Renal pelvis (tissue), 12 donors: ENCODE measurements around the gene ICAM4. TPM values are rescaled to one million over a fixed set of nuclear protein-coding genes. Genes with fewer than 3 reads are reported as not detected.
"Not testable (repeated sequence)": the region's sequence is repeated elsewhere in the genome, so short reads cannot be mapped to it uniquely, and the experiment has no call there.

Experiments used
- DNase-seq: peaks from one replicate; pipeline ENCODE4 v3.0.0-alpha.2; 2013
- long read RNA-seq, 16 experiments: transcript quantifications; one replicate each; lab custom pipeline, GENCODE V29; 2026
- polyA plus RNA-seq, 3 donors: library from polyadenylated mRNA; unstranded; fragments of 120-200 nt; gene quantifications; one replicate each; pipeline ENCODE4 v1.2.1, GENCODE V29; 2013; ENCODE audit not compliant: insufficient read length in 3 of 3

Gene ICAM4, protein sequence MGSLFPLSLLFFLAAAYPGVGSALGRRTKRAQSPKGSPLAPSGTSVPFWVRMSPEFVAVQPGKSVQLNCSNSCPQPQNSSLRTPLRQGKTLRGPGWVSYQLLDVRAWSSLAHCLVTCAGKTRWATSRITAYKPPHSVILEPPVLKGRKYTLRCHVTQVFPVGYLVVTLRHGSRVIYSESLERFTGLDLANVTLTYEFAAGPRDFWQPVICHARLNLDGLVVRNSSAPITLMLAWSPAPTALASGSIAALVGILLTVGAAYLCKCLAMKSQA
- polyA plus RNA-seq: under 1 TPM; 0.49 to 0.62 (median 0.53) TPM
- long read RNA-seq, donor 1: 0 reads
- long read RNA-seq, donor 2: 0 reads
- long read RNA-seq, donor 3: 0 reads
- long read RNA-seq, donor 4: 0 reads
- long read RNA-seq, donor 5: 0 reads
- long read RNA-seq, donor 6: 0 reads
- long read RNA-seq, donor 7: 0 reads
- long read RNA-seq, donor 8, partial matches to known transcripts: 0 of 1 reads
- long read RNA-seq, donor 8, other reads (novel, unspliced or antisense): 0 of 1 reads
- long read RNA-seq, donor 9: 0 reads
- long read RNA-seq, donor 10: 0 reads
- long read RNA-seq, donor 11: 0 reads
- long read RNA-seq, donor 12, partial matches to known transcripts: 0 of 1 reads
- long read RNA-seq, donor 12, other reads (novel, unspliced or antisense): 0 of 1 reads
- long read RNA-seq, donor 13: 0 reads
- long read RNA-seq, donor 14: 0 reads
- long read RNA-seq, donor 15: 0 reads
- long read RNA-seq, donor 16: 0 reads

DNA sequence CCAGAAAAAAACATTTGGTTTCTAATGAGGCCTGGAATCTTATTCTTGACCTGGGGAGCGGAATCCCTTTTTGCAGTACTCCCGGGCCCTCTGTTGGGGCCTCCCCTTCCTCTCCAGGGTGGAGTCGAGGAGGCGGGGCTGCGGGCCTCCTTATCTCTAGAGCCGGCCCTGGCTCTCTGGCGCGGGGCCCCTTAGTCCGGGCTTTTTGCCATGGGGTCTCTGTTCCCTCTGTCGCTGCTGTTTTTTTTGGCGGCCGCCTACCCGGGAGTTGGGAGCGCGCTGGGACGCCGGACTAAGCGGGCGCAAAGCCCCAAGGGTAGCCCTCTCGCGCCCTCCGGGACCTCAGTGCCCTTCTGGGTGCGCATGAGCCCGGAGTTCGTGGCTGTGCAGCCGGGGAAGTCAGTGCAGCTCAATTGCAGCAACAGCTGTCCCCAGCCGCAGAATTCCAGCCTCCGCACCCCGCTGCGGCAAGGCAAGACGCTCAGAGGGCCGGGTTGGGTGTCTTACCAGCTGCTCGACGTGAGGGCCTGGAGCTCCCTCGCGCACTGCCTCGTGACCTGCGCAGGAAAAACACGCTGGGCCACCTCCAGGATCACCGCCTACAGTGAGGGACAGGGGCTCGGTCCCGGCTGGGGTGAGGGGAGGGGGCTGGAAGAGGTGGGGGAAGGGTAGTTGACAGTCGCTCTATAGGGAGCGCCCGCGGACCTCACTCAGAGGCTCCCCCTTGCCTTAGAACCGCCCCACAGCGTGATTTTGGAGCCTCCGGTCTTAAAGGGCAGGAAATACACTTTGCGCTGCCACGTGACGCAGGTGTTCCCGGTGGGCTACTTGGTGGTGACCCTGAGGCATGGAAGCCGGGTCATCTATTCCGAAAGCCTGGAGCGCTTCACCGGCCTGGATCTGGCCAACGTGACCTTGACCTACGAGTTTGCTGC lies at the start of gene ICAM4:
Gene ICAM4, plus strand, starts transcription at position 153 of the 935 bp plus-strand sequence. Its CDS starts 58 bp downstream, at position 211.
- DNase-seq: peak; percentile 89

DNA sequence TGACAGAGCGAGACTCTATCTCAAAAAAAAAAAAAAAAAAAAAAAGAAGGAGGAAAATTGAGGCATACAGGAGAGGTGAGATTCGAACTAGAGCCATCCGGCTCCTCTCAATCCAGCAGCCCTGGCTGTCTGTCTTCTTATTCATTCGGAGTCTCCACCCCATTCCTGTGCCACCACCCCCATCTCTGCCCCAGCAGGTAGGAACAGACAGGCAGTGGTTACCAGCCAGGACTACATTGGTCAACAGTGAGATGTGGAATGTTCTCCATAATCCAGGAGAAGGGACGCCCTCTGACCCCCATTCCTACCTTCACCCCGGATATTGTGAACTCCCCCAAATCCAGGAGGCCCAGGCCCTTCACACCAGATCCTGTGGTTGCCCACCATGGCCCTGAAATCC lies 49.1 kb upstream of the ICAM4 start:
- no peak for DNase-seq

DNA sequence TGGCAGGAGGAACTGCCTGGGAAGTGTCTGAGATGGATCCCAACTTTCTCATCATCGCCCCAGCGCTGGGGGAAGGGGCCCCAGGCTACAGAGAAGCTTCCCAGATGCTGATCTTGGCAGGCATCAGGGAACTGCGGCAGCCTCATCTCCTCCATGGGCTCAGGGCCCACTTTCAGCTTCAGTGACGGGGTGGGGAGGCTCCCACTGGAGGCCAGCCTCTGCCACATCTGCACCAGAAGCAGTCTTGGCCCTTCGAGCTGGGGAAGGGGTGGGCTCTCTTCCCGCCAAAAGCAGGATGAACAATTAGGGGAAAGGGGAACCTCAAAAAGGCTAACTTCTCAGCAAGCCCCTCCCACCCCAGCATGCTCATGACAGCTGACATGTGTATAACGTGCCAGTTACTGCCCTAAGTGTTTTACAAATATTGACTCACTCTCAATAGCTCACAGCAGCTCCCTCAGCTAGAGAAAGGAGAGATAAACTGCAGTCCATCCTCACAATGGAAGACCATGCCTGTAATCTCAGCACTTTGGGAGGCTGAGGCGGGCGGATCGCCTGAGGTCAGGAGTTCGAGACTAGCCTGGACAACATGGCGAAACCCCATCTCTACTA lies 48.5 kb upstream of the ICAM4 start:
- DNase-seq: peak; percentile 60

DNA sequence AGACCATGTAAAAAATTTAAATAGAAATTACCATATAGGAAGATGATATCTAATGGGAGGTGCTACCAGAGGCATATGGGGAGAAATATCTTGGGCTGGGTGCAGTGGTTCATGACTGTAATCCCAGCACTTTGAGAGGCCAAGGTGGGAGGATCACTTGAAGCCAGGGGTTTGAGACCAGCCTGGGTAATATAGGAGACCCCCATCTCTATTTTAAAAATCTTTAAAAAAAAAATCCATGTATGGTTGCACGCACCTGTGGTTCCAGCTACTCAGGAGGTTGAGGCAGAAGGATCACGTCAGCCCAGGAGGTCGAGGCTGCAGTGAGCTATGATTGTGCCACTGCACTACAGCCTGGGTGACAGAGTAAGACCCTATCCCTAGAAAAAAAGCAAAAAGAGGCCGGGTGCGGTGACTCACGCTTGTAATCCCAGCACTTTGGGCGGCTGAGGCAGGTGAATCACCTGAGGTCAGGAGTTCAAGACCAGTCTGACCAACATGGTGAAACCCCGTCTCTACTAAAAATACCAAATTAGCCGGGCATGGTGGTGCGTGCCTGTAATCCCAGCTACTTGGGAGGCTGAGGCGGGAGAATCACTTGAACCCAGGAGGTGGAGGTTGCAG lies 44.8 kb upstream of the ICAM4 start:
- not testable (repeated sequence) for DNase-seq

DNA sequence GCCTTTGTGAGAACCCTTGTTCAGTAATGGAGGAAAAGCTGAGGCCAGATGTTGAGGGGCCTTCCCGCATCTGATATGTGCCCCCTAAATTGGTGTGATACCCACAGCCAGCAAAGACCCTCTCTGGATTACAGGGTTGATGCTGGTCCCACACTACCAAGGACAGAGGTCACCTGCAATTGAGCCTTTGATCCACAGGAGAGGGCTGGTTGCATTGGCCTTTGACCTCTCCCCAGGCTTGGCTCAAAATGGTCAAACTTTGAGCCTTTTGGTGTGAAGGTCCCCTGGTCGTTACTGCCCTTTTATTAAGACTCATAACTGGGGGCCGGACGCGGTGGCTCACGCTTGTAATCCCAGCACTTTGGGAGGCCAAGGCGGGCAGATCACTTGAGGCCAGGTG lies 43.1 kb upstream of the ICAM4 start:
- DNase-seq: no peak

DNA sequence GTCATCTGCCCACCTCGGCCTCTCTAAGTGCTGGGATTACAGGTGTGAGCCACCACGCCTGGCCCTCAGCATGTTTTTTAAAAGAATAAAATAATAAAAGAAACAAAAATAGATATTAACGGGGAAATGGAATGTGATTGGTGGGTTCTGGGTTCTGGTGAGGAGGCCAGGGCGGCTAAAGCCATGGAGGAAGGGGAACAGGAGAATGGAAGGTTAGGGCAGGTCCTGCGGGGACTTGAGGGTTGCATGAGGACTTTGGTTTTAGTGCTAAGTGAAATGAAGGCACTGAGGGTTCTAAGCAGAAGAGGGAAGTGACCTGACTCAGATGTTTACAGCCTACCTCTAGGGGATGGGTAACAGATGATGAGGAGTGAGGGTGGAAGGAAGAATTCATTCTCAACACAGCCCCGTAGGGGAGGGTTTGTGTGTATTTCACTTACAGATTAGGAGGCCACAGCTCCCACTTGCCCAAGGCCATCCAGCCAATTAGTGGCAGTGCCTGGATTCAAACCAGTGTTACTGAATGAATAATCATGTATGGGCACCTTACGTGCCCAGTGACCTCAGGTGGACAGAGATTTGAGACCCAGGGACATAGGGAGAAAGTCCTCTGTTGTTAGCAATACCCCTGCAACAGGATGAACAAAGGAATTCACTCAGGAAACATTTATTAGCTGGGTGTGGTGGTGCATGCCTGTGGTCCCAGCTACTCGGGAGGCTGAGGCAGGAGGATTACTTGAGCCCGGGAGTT lies 41.4 kb upstream of the ICAM4 start:
- no peak for DNase-seq

DNA sequence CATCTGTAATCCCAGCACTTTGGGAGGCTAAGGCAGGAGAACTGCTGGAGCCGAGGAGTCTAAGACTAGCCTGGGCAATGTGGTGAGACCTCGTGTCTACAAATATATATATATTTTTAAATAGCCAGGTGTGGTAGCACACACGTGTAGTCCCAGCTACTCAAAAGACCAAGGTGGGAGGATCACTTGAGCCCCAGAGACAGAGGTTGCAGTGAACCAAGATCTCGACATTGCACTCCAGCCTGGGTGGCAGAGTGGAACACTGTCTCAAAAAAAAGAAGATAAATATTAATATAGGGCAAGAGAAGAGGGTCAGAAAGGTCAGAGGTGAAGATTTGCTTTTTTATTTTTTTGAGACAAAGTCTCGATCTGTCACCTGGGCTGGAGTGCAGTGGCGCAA lies 40.2 kb upstream of the ICAM4 start:
- DNase-seq: no peak

DNA sequence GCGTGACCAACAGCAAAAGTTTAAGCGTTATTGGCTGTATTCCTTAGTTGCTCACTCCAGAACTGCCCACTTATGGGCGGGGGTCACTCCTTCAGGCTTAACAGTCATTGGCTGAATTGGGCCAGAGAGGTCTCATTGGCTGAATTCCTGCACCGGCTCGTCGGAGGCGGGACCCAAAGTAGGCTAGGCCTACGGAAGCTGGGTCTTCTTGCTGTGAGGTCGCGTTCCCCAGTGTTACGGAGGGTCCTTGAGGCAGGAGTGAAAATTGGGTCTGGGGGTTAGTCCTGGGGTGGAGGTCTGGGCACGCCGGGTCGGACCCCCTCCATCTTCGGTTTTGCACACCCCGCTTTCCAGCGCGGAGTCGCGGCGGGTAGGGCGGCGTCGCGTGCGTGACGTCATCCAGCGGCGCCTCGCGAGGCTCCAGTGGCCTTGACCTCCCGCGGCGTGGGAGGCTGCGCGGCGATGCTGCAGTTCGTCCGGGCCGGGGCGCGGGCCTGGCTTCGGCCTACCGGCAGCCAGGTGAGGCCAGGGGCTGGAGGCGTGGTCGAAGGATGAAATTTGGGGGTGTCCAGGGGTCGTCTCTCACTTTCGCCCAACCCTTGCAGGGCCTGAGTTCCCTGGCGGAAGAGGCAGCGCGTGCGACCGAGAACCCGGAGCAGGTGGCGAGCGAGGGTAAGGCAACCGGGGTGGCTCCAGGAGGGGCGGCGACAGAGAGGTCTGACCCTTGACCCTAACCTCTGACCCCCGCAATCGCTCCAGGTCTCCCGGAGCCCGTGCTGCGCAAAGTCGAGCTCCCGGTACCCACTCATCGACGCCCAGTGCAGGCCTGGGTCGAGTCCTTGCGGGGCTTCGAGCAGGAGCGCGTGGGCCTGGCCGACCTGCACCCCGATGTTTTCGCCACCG lies 34.7 kb upstream of the ICAM4 start, which contains the start of gene MRPL4:
Gene MRPL4, plus strand, starts transcription at position 423 of the 903 bp plus-strand sequence. Its CDS starts 40 bp downstream, at position 463.
- DNase-seq: peak; percentile 99

DNA sequence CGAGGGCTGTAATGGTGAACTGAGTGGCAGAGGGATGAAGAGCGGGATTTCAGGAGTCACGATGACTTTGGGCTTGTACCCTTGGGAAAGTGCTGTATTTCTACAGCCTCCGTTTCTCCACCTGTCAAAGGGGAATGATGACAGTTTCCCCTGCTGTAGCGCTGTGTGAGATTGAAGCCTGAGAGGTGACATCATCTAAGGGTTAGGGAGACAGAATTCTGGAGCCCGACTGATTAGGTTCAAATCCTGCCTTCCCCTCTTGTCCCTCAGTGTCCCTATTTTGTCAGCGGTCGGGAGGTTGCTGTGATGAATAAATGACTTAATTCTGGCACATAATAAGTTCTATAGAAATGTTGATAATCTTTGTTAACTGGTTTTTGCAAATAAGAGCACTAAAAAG lies 34.0 kb upstream of the ICAM4 start:
- no peak for DNase-seq

DNA sequence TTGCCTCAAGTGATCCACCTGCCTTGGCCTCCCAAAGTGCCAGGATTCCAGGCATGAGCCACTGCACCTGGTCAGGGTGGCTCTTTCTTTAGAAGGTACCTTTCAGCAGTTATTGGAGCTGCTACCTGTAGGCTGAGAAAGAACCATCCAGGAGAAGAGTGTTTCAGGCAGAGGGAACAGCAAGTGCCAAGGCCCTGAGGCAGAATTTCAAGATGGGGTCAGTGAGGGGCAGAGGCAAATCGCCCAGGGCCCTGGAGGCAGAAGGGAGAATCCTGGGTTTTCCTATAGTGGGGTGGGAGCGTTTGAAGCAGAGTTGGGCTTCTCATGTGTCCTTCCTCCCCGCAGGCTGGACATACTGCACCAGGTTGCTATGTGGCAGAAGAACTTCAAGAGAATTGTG lies 32.5 kb upstream of the ICAM4 start:
- DNase-seq: no peak

DNA sequence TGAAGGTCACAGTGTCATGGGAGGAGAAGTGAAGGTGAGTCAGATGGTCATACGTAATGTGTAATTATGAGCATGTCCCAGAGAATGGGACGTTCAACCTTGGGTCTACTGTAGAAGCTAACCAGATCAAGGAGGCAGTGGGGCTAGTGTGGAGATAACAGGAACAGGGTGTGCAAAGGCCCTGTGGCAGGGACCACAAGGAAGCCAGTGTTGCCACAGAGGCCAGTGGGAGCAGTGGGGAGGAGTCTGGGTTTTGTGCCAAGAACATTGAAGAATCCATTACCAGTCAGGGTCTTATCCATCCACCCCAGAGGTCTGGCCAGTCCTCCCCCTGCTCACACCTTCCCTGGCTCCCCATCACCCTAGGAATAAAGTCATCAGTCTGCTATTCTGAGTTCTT lies 31.4 kb upstream of the ICAM4 start:
- DNase-seq: no peak

DNA sequence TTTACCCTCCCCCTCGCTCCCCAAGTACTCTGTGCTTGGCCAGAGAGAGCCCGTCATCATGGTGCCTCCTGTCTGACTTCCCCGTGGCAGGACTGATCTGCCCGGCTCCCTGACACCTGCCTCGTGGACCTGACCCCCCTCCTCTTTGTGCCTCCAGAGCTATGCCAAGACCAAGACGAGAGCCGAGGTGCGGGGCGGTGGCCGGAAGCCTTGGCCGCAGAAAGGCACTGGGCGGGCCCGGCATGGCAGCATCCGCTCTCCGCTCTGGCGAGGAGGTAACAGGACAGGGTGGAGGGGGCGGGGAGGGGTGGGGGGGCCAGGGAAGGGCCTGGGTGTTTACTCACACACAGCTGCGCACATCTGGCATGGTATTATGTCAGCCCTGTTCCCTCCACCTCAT lies 30.2 kb upstream of the ICAM4 start:
- DNase-seq: no peak

DNA sequence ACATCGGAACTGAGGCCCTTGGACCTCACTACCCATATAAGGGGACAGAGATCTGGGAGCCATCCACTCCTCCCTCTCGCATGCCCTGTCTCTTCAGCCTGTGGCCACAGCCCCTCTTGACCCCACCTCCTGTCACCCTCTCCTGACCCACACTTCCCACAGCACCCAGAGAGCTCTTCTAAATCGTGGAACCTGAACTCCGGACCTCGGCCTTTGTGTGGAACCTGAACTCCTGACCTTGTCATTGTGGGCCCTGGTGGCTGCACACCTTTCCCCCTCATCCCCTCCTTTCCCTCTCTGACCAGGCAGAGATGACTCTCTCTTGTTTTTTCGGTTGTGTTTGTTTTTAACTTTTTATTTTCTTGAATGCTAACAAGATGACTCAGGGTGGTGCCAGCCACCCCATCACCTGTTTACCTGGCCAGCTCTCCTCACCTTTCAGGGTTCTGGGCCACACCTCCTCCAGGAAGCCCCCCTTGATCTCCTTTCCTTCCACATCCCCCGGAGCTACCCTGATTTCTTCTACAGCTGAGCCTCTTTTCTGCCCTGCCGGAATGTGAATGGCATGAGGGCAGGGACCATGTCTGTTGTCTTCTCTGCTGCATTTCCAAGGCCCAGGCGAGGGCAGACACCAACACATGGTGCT lies 29.7 kb upstream of the ICAM4 start:
- no peak for DNase-seq

DNA sequence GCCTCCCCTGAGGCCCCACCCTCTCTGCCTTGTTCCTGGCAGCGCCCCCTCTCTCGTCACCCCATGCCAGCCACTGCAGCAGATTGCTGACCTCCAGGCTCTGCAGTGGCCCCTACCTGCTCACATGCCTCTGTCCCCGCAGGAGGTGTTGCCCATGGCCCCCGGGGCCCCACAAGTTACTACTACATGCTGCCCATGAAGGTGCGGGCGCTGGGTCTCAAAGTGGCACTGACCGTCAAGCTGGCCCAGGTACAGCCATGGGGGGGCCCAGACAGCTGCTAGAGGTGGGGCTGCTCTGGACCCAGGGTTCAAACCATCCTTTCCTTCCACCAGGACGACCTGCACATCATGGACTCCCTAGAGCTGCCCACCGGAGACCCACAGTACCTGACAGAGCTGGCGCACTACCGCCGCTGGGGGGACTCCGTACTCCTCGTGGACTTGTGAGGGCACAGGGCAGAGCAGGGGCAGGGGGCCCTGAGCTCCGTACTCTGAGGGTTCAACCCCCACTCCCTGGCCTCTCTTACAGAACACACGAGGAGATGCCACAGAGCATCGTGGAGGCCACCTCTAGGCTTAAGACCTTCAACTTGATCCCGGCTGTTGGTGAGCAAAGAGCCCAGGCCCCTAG lies 28.6 kb upstream of the ICAM4 start:
- DNase-seq: no peak

DNA sequence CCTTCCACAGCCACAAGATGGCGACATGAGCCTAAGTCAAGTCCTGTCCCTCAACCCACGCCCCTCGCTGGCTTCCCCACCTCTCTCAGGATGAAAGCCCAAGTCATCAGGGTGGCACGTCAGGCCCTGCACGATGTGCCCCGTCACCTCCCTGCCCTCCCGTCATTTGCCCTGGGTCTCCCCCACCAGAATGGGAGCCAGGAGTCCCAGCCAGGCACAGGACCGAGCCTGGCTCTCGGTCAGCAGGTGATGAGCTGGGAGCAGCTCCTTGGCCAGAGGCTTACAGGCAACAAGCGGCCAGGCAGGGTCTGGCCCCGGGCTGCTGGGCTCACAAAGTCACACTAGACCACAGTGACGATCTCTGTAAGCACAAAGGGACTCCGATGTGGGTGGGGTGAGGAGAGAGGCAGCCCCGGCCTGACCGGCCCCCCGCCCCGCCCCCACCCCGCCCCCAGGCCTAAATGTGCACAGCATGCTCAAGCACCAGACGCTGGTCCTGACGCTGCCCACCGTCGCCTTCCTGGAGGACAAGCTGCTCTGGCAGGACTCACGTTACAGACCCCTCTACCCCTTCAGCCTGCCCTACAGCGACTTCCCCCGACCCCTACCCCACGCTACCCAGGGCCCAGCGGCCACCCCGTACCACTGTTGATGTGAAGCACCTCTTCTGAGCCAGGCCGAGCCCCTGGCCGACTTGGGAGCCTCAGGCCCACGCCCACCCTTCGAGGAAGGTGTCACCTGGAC lies 27.4 kb upstream of the ICAM4 start:
- DNase-seq: peak; percentile 89

DNA sequence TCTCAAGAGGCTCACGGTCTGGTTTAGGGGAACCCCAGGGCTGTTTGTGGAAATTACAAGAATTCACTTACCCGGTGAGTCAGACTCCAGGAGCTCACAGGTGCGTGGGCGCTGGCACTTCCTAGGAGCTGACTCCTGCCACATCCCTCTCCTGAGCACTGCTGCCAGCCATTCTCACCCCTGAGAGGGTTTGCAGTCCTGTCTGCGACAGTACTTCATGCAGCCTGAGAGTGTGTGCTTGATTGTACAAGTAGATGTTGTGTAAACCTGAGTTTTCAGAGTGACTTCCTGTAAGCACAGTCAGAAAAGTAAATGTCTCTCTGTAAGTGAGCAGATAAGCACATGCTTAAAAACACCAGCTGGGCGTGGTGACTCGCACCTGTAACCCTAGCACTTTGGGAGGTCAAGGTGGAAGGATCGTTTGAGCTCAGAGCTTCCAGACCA lies 26.6 kb upstream of the ICAM4 start:
- no peak for DNase-seq

DNA sequence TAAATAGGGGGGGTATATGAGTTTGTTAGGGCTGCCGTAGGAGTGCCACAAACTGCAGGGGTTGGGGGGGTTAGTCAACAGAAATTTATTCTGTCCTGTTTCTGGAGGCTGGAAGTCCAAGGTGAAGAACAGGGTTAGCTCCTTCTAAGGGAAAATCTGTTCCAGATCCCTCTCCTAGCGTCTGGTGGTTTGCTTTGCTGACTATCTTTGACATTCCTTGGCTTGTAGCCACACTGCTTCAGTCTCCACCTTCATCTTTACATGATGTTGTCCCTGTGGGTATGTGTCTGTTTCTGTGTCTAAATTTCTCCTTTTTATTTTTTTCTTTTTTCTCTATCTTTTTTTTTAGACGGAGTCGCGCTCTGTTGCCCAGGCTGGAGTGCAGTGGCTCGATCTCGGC lies 24.0 kb upstream of the ICAM4 start:
- DNase-seq: no peak
